MCF 10A (cell line): ENCODE data around the gene ZMAT5. TPM values are rescaled to one million over a fixed set of nuclear protein-coding genes. Genes with fewer than 3 reads are reported as not detected.

ENCODE experiments used
- BruUV-seq: library from RNA; stranded (reverse); fragments of 400-500 nt; replicated peaks from 2 replicates; lab custom pipeline; 2021; lab: Mats Ljungman, UMichigan
- CTCF ChIA-PET: fragments of 300-600 bp; sonication (Branson Sonifier 250); formaldehyde crosslinking; extraction: SDS; loops from one replicate; lab custom pipeline; 2021; ENCODE audit warnings: antibody characterized with exemption, inconsistent platforms; lab: Yijun Ruan, JAX
- POLR2A ChIA-PET: fragments of 300-600, 350-650 bp; sonication (Branson Sonifier 250); formaldehyde crosslinking; extraction: SDS; loops from one replicate; lab custom pipeline; 2020; ENCODE audit warnings: antibody characterized with exemption, inconsistent platforms; lab: Yijun Ruan, JAX
- DNase-seq: peaks from one replicate; pipeline ENCODE4 v3.0.0-alpha.2; 2018; ENCODE audit not compliant: unreplicated experiment
- H3K27ac Mint-ChIP-seq: one replicate; pipeline ENCODE4 v1.8.0; 2022; ENCODE audit warnings: mild to moderate bottlenecking, low read depth, mixed read lengths; ENCODE audit not compliant: unreplicated experiment
- H3K27me3 Mint-ChIP-seq: one replicate; pipeline ENCODE4 v1.8.0; 2022; ENCODE audit warnings: mixed read lengths; ENCODE audit not compliant: insufficient read depth, unreplicated experiment
- H3K36me3 Mint-ChIP-seq: one replicate; pipeline ENCODE4 v1.8.0; 2022; ENCODE audit warnings: mild to moderate bottlenecking, moderate library complexity, mixed read lengths; ENCODE audit not compliant: insufficient read depth, unreplicated experiment
- H3K4me1 Mint-ChIP-seq: one replicate; pipeline ENCODE4 v1.8.0; 2022; ENCODE audit warnings: mixed read lengths; ENCODE audit not compliant: insufficient read depth, unreplicated experiment
- H3K4me3 Mint-ChIP-seq: one replicate; pipeline ENCODE4 v1.8.0; 2022; ENCODE audit warnings: mild to moderate bottlenecking, moderate library complexity, mixed read lengths; ENCODE audit not compliant: unreplicated experiment
- H3K9me3 Mint-ChIP-seq: one replicate; pipeline ENCODE4 v1.8.0; 2022; ENCODE audit warnings: mixed read lengths; ENCODE audit not compliant: unreplicated experiment
- CTCF ChIP-seq: fragments of 200-600 bp; IDR thresholded peaks from one replicate; pipeline ENCODE4 v1.8.0; 2022; ENCODE audit warnings: antibody characterized with exemption, mild to moderate bottlenecking; ENCODE audit not compliant: unreplicated experiment
- intact Hi-C: fragments of 100-400 bp; cut with micrococcal nuclease; formaldehyde crosslinking; loops from 2 replicates; pipeline ENCODE4 v1.14.1; 2022
- total RNA-seq: library from RNA; stranded (reverse); gene quantifications from 2 replicates; pipeline ENCODE4 v1.2.3, GENCODE V29; 2022

The ZMAT5 gene
- total RNA-seq, 1 experiment from 2014 or later = 19.0 TPM

GRCh38 chr22:29762263-29762662, 4.5 kb downstream of the ZMAT5 start:
- H3K4me3 Mint-ChIP-seq = no peak overlapping the region
- no peaks in the 10 kb centered on the region for H3K9me3 Mint-ChIP-seq
- no peak for TF ChIP-seq CTCF
- ChIA-PET CTCF (interaction anchor here (0.6 to 1.6 kb wide), 2 partner anchors 10 to 67 kb away, joined by 4 to 6 read pairs; no protein-coding TSS in a partner anchor), POLR2A (interaction anchor here (0.6 to 0.7 kb wide), 2 partner anchors 12 to 17 kb away, joined by 3 read pairs; no protein-coding TSS in a partner anchor)
- peaks cover 11% of the 10 kb centered on the region for H3K4me1 Mint-ChIP-seq
- intact Hi-C loops = no loop called here
- no TSS peak for BruUV-seq
- H3K27ac Mint-ChIP-seq = no peak overlapping the region
- DNase-seq = no peak
- H3K36me3 Mint-ChIP-seq = no peaks in the 10 kb centered on the region
- no peaks in the 10 kb centered on the region for H3K27me3 Mint-ChIP-seq

- DNase-seq = no peak
- Mint-ChIP-seq H3K4me3 (no peak overlapping the region), H3K9me3 (no peaks in the 10 kb centered on the region), H3K4me1 (no peaks in the 10 kb centered on the region), H3K36me3 (no peaks in the 10 kb centered on the region), H3K27me3 (no peaks in the 10 kb centered on the region), H3K27ac (no peak overlapping the region)
- BruUV-seq = no TSS peak
- ChIA-PET POLR2A (no interaction called here), CTCF (interaction anchor here (0.7 kb wide), 1 partner anchor 14 kb away, joined by 3 read pairs; no protein-coding TSS in a partner anchor)
- no peak for TF ChIP-seq CTCF
- intact Hi-C loops = no loop called here
These were observed 7.8 kb downstream of the ZMAT5 start for GRCh38 chr22:29758959-29759358.

- Mint-ChIP-seq H3K4me3 (no peak overlapping the region), H3K36me3 (no peaks in the 10 kb centered on the region), H3K27ac (no peak overlapping the region), H3K9me3 (no peaks in the 10 kb centered on the region), H3K4me1 (no peaks in the 10 kb centered on the region), H3K27me3 (no peaks in the 10 kb centered on the region)
- no peak for TF ChIP-seq CTCF
- no TSS peak for BruUV-seq
- POLR2A ChIA-PET = interaction anchor here (0.9 kb wide), 1 partner anchor 13 kb away, joined by 3 read pairs; no protein-coding TSS in a partner anchor
- DNase-seq = no peak
- CTCF ChIA-PET = no interaction called here
- intact Hi-C loops = no loop called here
These were observed 8.7 kb downstream of the ZMAT5 start for GRCh38 chr22:29758068-29758622.

GRCh38 chr22:29757096-29757495, 9.7 kb downstream of the ZMAT5 start:
- CTCF ChIA-PET = interaction anchor here (0.8 kb wide), 1 partner anchor 170 kb away, joined by 3 read pairs; no protein-coding TSS in a partner anchor
- no peaks in the 10 kb centered on the region for H3K4me1 Mint-ChIP-seq

More at GRCh38 chr22:29757096-29757495, 9.7 kb downstream of the ZMAT5 start:
- H3K9me3 Mint-ChIP-seq = no peaks in the 10 kb centered on the region
- no peaks in the 10 kb centered on the region for H3K27me3 Mint-ChIP-seq
- no peak for TF ChIP-seq CTCF
- no TSS peak for BruUV-seq
- H3K36me3 Mint-ChIP-seq = no peaks in the 10 kb centered on the region
- H3K4me3 Mint-ChIP-seq = no peak overlapping the region
- no peak for DNase-seq
- POLR2A ChIA-PET = interaction anchor here (0.6 to 1.0 kb wide), 3 partner anchors 9 to 26 kb away, joined by 3 to 6 read pairs (median 3); partner anchors contain the start of gene ZMAT5
- H3K27ac Mint-ChIP-seq = no peak overlapping the region
- intact Hi-C loops = no loop called here
